K562 (cell line): ENCODE results near the gene DYRK1A. TPM values are rescaled to one million over a fixed set of nuclear protein-coding genes. Genes with fewer than 3 reads are reported as not detected.

ENCODE experiments used
- EGR1 ChIP-seq: fragments of 450-650 bp; conservative IDR thresholded peaks from 2 replicates; pipeline ENCODE4 v1.6.1; 2017; ENCODE audit warnings: mild to moderate bottlenecking
- IRF1 ChIP-seq: sonication (generic); formaldehyde crosslinking; IDR thresholded peaks from 2 replicates; pipeline ENCODE4 v1.8.0; 2022; ENCODE audit warnings: missing genetic modification reagents, mild to moderate bottlenecking, borderline replicate concordance
- MYBL2 ChIP-seq, 2 experiments: fragments of 450-650 bp in 1 of 2; sonication (generic) in 1 of 2; formaldehyde crosslinking in 1 of 2; IDR thresholded peaks; 2 replicates each; pipeline versions ENCODE4 v1.6.1 to v1.8.1; 2017 to 2022; ENCODE audit warnings: borderline replicate concordance in 1 of 2, inconsistent platforms in 1 of 2, low read depth in 1 of 2, mild to moderate bottlenecking in 1 of 2, missing genetic modification reagents in 1 of 2, moderate library complexity in 1 of 2
- RFX5 ChIP-seq: IDR thresholded peaks from 2 replicates; pipeline ENCODE4 v1.6.1; 2011; ENCODE audit warnings: low read depth, mild to moderate bottlenecking, improper control_type of control experiment, low read length
- SNAPC5 ChIP-seq: fragments of 250-450 bp; sonication (Bioruptor Pico); IDR thresholded peaks from 2 replicates; pipeline ENCODE4 v1.8.0; 2021; ENCODE audit warnings: moderate library complexity, mild to moderate bottlenecking, inconsistent platforms
- ZNF146 ChIP-seq: IDR thresholded peaks from one replicate; pipeline ENCODE4 v1.6.1; 2018; ENCODE audit warnings: missing compliant biosample characterization; ENCODE audit not compliant: unreplicated experiment
- ZNF436 ChIP-seq: fragments of 250-450, 450-650 bp; sonication (Bioruptor Pico); formaldehyde crosslinking; IDR thresholded peaks from 2 replicates; pipeline ENCODE4 v1.7.0; 2020; ENCODE audit warnings: mild to moderate bottlenecking
- ZZZ3 ChIP-seq: fragments of 450-650 bp; IDR thresholded peaks from 2 replicates; pipeline ENCODE4 v1.6.1; 2016; ENCODE audit warnings: antibody characterized with exemption, mild to moderate bottlenecking, moderate library complexity
- polyA plus RNA-seq, 8 experiments: library from polyadenylated mRNA; depleted of rRNA in 4 of 8; stranded (reverse) in 5 of 8; unstranded in 3 of 8; fragments of >200 nt; fragmentation: Nextera tagmentation in 2 of 8; fragmentation: Illumina TruSeq in 1 of 8; extraction: Ambion mirVana in 2 of 8; extraction: Trizol in 1 of 8; gene quantifications; 2 replicates each; pipeline versions ENCODE4 v1.2.1 to v1.2.3, GENCODE V29; 2011 to 2014; ENCODE audit warnings: inconsistent platforms in 1 of 8, missing spikeins in 1 of 8
- total RNA-seq, 7 experiments: library from RNA; depleted of rRNA in 6 of 7; stranded (reverse); fragments of >200 nt in 6 of 7; fragmentation: Illumina TruSeq in 2 of 7; extraction: Trizol in 2 of 7; gene quantifications; 2 replicates each; pipeline versions ENCODE4 v1.2.1 to v1.2.3, GENCODE V29; 2011 to 2021; ENCODE audit warnings: low replicate concordance in 1 of 7
- TF ChIP-seq, protein P1 (sequence below): fragments of 250-450 bp; sonication (Bioruptor Pico); IDR thresholded peaks from 2 replicates; pipeline ENCODE4 v1.8.0; 2022; ENCODE audit warnings: moderate library complexity, mild to moderate bottlenecking, inconsistent platforms

DYRK1A gene
- total and polyA plus RNA-seq, 9 of the 15 experiments (the other 6 are each of a cell fraction or from before 2014, with no cell fraction given): 3.7 to 64.8 (median 42.3) TPM

DNA sequence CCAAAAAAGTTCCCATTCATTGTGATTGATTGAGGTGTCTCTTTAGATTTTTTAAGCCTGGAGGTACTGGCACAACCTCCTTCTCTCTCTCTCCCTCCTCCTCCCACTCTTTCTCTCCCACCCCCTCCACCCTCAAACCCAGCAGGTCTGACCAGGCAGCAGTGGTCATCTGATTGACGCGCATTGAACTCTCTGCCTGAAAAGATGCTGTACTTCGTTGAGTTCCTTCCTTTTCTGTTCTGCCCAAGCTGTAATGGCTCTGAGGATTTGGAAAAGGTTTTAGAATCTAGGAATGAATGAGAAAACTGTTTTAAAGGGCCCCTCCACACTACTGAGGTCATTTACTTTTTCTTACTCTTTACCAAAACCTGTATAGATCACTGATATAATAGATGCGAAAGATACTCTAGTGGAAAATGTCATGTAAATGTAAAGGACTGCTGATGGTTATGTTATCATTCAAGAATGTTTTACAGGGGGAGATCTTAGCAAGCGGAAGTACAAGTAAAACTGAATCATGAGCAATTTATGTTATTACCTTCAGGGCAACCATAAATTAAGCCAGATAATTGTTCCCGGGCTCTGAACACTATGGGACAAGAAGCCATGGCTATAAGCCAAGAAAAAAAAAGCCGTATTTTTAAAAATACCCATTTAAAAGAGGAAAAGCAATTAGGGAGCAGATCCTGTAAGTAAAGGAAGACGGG is 25.2 kb upstream of the DYRK1A start (continued):
- TF ChIP-seq ZNF436 (CRISPR knock-in tag) (no peak), MYBL2 (IDR thresholded peaks at IDR 0.05; ENCODE audit: low read depth) (no peak), MYBL2 (CRISPR knock-in tag; IDR thresholded peaks at IDR 0.05; ENCODE audit: borderline replicate concordance) (no peak), SNAPC5 (CRISPR knock-in tag) (no peak), EGR1 (peak; percentile 88), ZZZ3 (no peak), ZNF146 (no peak), RFX5 (no peak), IRF1 (CRISPR knock-in tag) (no peak)
- TF ChIP-seq, protein P1, sequence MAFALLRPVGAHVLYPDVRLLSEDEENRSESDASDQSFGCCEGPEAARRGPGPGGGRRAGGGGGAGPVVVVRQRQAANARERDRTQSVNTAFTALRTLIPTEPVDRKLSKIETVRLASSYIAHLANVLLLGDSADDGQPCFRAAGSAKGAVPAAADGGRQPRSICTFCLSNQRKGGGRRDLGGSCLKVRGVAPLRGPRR (CRISPR knock-in tag): no peak
